Activated CD4-positive, alpha-beta memory T cell treated with anti-CD3 and anti-CD28 coated beads, Interleukin-2, amount 10 ng/mL, durations not matched to agents 7 days and 5 days (primary cell): Measurements from ENCODE around the gene PPP4R4. TPM values are rescaled to one million over a fixed set of nuclear protein-coding genes. Genes with fewer than 3 reads are reported as not detected.

Experiments used
- CTCF ChIA-PET: fragments of 350-600 bp; sonication (Branson Sonifier 250); formaldehyde crosslinking; loops from one replicate; lab custom pipeline; 2021; ENCODE audit warnings: antibody characterized with exemption, inconsistent platforms; lab: Charles Lee
- POLR2A ChIA-PET: fragments of 350-600 bp; sonication (Branson Sonifier 250); formaldehyde crosslinking; loops from one replicate; lab custom pipeline; 2021; ENCODE audit warnings: antibody characterized with exemption; lab: Charles Lee
- DNase-seq: peaks from one replicate; pipeline ENCODE4 v3.0.0-alpha.2; 2020
- H3K27ac Mint-ChIP-seq: one replicate; pipeline ENCODE4 v1.8.0; 2021; ENCODE audit warnings: mild to moderate bottlenecking, mixed read lengths
- H3K27me3 Mint-ChIP-seq: one replicate; pipeline ENCODE4 v1.8.0; 2021; ENCODE audit warnings: mixed read lengths
- H3K36me3 Mint-ChIP-seq: one replicate; pipeline ENCODE4 v1.8.0; 2021; ENCODE audit warnings: low read depth, mixed read lengths
- H3K4me1 Mint-ChIP-seq: one replicate; pipeline ENCODE4 v1.8.0; 2021; ENCODE audit warnings: mixed read lengths
- H3K4me3 Mint-ChIP-seq: one replicate; pipeline ENCODE4 v1.8.0; 2021; ENCODE audit warnings: mild to moderate bottlenecking, mixed read lengths
- H3K9me3 Mint-ChIP-seq: one replicate; pipeline ENCODE4 v1.8.0; 2021; ENCODE audit warnings: mixed read lengths
- total RNA-seq, 2 experiments: library from RNA; stranded (reverse); gene quantifications; one replicate each; pipeline ENCODE4 v1.2.3, GENCODE V29; 2021

Gene PPP4R4
- total RNA-seq: 1 to 10 TPM; 3.3 to 4.9 TPM

DNA sequence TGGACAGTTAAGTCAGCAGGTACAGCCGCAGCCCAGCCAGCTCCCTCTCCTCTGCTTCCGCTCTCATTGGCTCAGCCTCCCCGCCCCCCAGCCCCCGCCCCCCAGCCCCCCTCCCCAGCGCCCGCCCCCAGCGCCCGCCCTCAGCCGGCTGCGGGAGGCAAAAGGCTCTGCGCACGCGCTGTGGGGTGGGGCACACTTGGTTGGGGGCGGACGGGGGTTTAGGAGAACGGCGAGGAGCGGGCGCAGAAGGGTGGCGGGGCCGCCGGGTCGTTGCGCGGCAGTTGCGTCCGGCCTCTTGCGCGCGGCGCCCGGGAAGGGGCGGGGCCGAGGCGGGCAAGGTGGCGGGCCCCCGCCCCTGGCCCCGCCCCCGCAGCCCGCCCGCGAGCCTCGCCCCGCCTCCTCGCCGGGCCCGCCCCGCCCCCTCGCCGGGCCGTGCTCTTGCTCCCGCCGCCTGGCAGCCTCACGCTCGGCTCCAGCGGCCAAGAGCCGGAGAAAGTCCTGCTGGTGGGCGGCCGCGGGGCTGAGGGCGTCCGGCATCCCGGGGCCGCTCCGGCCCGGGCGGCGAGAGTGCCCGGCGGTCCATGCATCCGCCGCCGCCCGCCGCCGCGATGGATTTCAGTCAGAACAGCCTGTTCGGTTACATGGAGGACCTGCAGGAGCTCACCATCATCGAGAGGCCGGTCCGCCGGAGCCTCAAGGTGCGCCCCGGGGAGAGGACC is at the start of gene PPP4R4:
PPP4R4 (plus strand) TSS at position 438 of the 719 bp plus-strand sequence; CDS start at position 582, 144 bp downstream.
- peak within 1 kb of the TSS; percentile 77 for H3K4me3 Mint-ChIP-seq
- CTCF ChIA-PET: interaction anchor here (0.9 to 3.1 kb wide), 6 partner anchors 31 to 234 kb away, joined by 3 to 13 read pairs (median 5); no protein-coding TSS in a partner anchor
- DNase-seq: peak; percentile 92
- no peaks in the 10 kb centered on the region for H3K9me3 Mint-ChIP-seq
- POLR2A ChIA-PET: interaction anchor here (0.8 to 3.6 kb wide), 9 partner anchors 9 to 219 kb away, joined by 3 to 20 read pairs (median 7); partner anchors contain the start of genes DDX24, IFI27L1 and IFI27L2
- peaks cover 2% of the 10 kb centered on the region for H3K36me3 Mint-ChIP-seq
- peak within 1 kb of the TSS; percentile 62 for H3K27ac Mint-ChIP-seq
- H3K4me1 Mint-ChIP-seq: peaks cover 27% of the 10 kb centered on the region
- H3K27me3 Mint-ChIP-seq: peaks cover 37% of the 10 kb centered on the region

DNA sequence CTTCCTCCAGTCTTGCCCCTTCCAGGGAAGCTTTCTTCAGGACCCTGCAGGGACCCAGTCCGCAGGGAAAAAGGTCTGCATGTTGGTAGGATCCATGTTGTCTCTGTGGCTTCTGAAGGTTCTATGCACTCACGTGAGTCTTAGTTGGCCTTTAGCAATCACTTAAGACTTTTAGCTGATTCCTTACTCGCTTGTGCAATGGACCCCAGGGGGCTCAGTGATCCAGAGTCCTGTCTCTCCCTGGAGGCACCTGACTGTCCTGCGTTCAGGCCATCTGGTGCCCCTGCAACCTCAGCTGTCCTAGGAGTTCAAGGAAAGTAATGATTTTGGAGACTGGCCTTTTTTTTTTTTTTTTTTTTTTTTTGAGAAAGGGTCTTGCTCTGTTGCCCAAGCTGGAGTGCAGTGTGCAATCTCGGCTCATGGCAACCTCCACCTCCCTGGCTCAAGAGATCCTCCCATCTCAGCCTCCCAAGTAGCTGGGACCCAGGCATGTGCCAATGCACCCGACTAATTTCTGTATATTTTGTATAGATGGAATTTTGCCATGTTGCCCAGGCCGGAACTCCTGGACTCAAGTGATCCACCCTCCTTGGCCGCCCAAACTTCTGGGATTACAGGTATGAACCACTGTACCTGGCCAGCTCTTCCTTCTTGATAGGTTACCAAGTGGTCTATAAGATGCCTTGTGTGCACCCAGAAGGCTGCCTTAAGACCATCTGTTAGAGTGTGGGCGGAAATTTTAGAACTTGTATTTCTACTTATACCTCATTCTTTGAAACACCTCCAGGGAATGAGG is 49.3 kb upstream of the PPP4R4 start:
- Mint-ChIP-seq H3K27ac (no peak overlapping the region), H3K27me3 (peaks cover 5% of the 10 kb centered on the region), H3K9me3 (peaks cover 5% of the 10 kb centered on the region), H3K4me3 (no peak overlapping the region), H3K36me3 (peaks cover 3% of the 10 kb centered on the region), H3K4me1 (peaks cover 15% of the 10 kb centered on the region)
- peak; percentile 12 for DNase-seq
- ChIA-PET POLR2A (no interaction called here), CTCF (interaction anchor here (0.7 to 1.1 kb wide), 2 partner anchors 12 to 55 kb away, joined by 3 read pairs; no protein-coding TSS in a partner anchor)

GRCh38 chr14:94125659-94126418 is 48.3 kb upstream of the PPP4R4 start:
- DNase-seq: peak; percentile 11
- H3K4me3 Mint-ChIP-seq: no peak overlapping the region
- H3K4me1 Mint-ChIP-seq: peaks cover 22% of the 10 kb centered on the region
- H3K27me3 Mint-ChIP-seq: peaks cover under 1% of the 10 kb centered on the region
- H3K27ac Mint-ChIP-seq: no peak overlapping the region
- POLR2A ChIA-PET: no interaction called here
- CTCF ChIA-PET: interaction anchor here (1.1 to 1.2 kb wide), 2 partner anchors 11 to 54 kb away, joined by 3 to 5 read pairs; no protein-coding TSS in a partner anchor
- peaks cover 3% of the 10 kb centered on the region for H3K36me3 Mint-ChIP-seq
- peaks cover under 1% of the 10 kb centered on the region for H3K9me3 Mint-ChIP-seq

DNA sequence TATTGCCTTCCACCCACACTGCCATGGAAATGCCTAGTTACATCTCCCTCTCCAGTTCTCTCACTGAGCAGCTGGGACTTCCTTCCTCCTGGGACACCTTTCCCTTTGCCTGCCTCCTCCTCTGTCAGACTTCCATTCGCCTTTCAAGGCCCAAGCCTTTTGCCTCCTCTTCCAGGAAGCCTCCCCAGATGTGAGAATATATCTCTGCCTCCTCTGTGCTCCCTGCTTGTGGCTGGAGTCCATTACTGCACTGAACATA is 47.8 kb upstream of the PPP4R4 start:
- no peaks in the 10 kb centered on the region for H3K9me3 Mint-ChIP-seq
- H3K27ac Mint-ChIP-seq: no peak overlapping the region
- H3K27me3 Mint-ChIP-seq: peaks cover 5% of the 10 kb centered on the region
- DNase-seq: no peak
- peaks cover 3% of the 10 kb centered on the region for H3K36me3 Mint-ChIP-seq
- CTCF ChIA-PET: interaction anchor here (1.2 kb wide), 1 partner anchor 10 kb away, joined by 5 read pairs; no protein-coding TSS in a partner anchor
- POLR2A ChIA-PET: no interaction called here
- no peak overlapping the region for H3K4me3 Mint-ChIP-seq
- peaks cover 22% of the 10 kb centered on the region for H3K4me1 Mint-ChIP-seq

DNA sequence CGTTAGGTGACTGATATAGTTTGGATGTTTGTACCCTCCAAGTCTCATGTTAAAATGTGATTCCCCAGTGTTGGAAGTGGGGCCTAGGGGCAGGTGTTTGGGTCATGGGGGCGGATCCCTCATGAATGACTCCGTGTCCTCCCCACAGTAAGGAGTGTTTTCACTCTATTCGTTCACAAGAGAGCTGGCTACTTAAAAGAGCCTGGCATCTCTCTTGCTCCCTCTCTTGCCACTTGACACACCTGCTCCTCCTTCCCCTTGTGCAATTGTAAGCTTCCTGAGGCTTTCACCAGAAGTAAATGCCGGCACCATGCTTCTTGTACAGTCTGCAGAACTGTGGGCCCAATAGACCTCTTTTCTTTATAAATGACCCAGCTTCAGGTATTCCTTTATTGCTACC is 47.3 kb upstream of the PPP4R4 start:
- no peaks in the 10 kb centered on the region for H3K9me3 Mint-ChIP-seq
- peaks cover 3% of the 10 kb centered on the region for H3K36me3 Mint-ChIP-seq
- no peak overlapping the region for H3K4me3 Mint-ChIP-seq
- no peak for DNase-seq
- H3K4me1 Mint-ChIP-seq: peaks cover 22% of the 10 kb centered on the region
- peaks cover 5% of the 10 kb centered on the region for H3K27me3 Mint-ChIP-seq
- ChIA-PET CTCF (no interaction called here), POLR2A (no interaction called here)
- H3K27ac Mint-ChIP-seq: no peak overlapping the region

GRCh38 chr14:94127330-94127729 is 46.8 kb upstream of the PPP4R4 start:
- H3K9me3 Mint-ChIP-seq: no peaks in the 10 kb centered on the region
- peaks cover 25% of the 10 kb centered on the region for H3K4me1 Mint-ChIP-seq
- peaks cover 8% of the 10 kb centered on the region for H3K27me3 Mint-ChIP-seq
- H3K36me3 Mint-ChIP-seq: peaks cover 3% of the 10 kb centered on the region
- no peak for DNase-seq
- CTCF ChIA-PET: interaction anchor here (1.8 kb wide), 1 partner anchor 9 kb away, joined by 12 read pairs; no protein-coding TSS in a partner anchor
- H3K27ac Mint-ChIP-seq: no peak overlapping the region
- POLR2A ChIA-PET: interaction anchor here (1.0 to 3.1 kb wide), 3 partner anchors 9 to 47 kb away, joined by 3 to 44 read pairs (median 4); partner anchors contain the start of genes DDX24 and IFI27L1
- no peak overlapping the region for H3K4me3 Mint-ChIP-seq

GRCh38 chr14:94128216-94128839 is 45.8 kb upstream of the PPP4R4 start:
- POLR2A ChIA-PET: interaction anchor here (0.9 to 5.0 kb wide), 10 partner anchors 8 to 170 kb away, joined by 3 to 44 read pairs (median 4); partner anchors contain the start of genes DDX24, IFI27L1 and PPP4R4
- H3K9me3 Mint-ChIP-seq: no peaks in the 10 kb centered on the region
- H3K27me3 Mint-ChIP-seq: peaks cover 10% of the 10 kb centered on the region
- peak overlapping the region; percentile 82 for H3K27ac Mint-ChIP-seq
- CTCF ChIA-PET: interaction anchor here (1.2 to 4.9 kb wide), 7 partner anchors 8 to 358 kb away, joined by 5 to 36 read pairs (median 12); partner anchors contain the start of genes DDX24 and IFI27L1
- DNase-seq: no peak
- H3K4me1 Mint-ChIP-seq: peaks cover 25% of the 10 kb centered on the region
- H3K4me3 Mint-ChIP-seq: peak overlapping the region; percentile 93
- H3K36me3 Mint-ChIP-seq: peaks cover 3% of the 10 kb centered on the region

- H3K4me1 Mint-ChIP-seq: peaks cover 25% of the 10 kb centered on the region
- H3K4me3 Mint-ChIP-seq: peak within 1 kb of the TSS; percentile 93
- H3K27me3 Mint-ChIP-seq: peaks cover 13% of the 10 kb centered on the region
- peak within 1 kb of the TSS; percentile 82 for H3K27ac Mint-ChIP-seq
- CTCF ChIA-PET: interaction anchor here (0.6 to 4.9 kb wide), 12 partner anchors 7 to 357 kb away, joined by 3 to 36 read pairs (median 8); partner anchors contain the start of genes DDX24 and IFI27L1
- H3K36me3 Mint-ChIP-seq: peaks cover 3% of the 10 kb centered on the region
- POLR2A ChIA-PET: interaction anchor here (0.7 to 5.0 kb wide), 11 partner anchors 14 to 190 kb away, joined by 3 to 44 read pairs (median 4); partner anchors contain the start of genes DDX24, IFI27L1 and PPP4R4
- H3K9me3 Mint-ChIP-seq: no peaks in the 10 kb centered on the region
- DNase-seq: peak; percentile 81
These were observed 44.9 kb upstream of the PPP4R4 start, which contains the start of gene IFI27L2 for GRCh38 chr14:94129111-94129757. TSS of gene IFI27L2 (minus strand) at chr14:94129604. CDS start at chr14:94129564, 40 bp downstream.

GRCh38 chr14:94129758-94130414 is 44.2 kb upstream of the PPP4R4 start:
- no peaks in the 10 kb centered on the region for H3K9me3 Mint-ChIP-seq
- peaks cover 3% of the 10 kb centered on the region for H3K36me3 Mint-ChIP-seq
- CTCF ChIA-PET: interaction anchor here (0.6 to 4.9 kb wide), 12 partner anchors 12 to 356 kb away, joined by 3 to 68 read pairs (median 8); partner anchors contain the start of genes DDX24 and IFI27L1
- H3K27ac Mint-ChIP-seq: peak overlapping the region; percentile 82
- DNase-seq: peak; percentile 43
- H3K4me1 Mint-ChIP-seq: peaks cover 25% of the 10 kb centered on the region
- H3K27me3 Mint-ChIP-seq: peaks cover 13% of the 10 kb centered on the region
- peak overlapping the region; percentile 93 for H3K4me3 Mint-ChIP-seq
- POLR2A ChIA-PET: interaction anchor here (1.1 to 5.0 kb wide), 9 partner anchors 15 to 102 kb away, joined by 3 to 44 read pairs (median 6); partner anchors contain the start of genes DDX24, IFI27L1 and PPP4R4

- Mint-ChIP-seq H3K27ac (no peak overlapping the region), H3K9me3 (peaks cover 9% of the 10 kb centered on the region), H3K27me3 (peaks cover 23% of the 10 kb centered on the region), H3K36me3 (peaks cover 6% of the 10 kb centered on the region), H3K4me3 (no peak overlapping the region), H3K4me1 (peaks cover 37% of the 10 kb centered on the region)
- ChIA-PET POLR2A (interaction anchor here (1.0 to 5.0 kb wide), 2 partner anchors 48 to 51 kb away, joined by 3 to 23 read pairs; partner anchors contain the start of genes DDX24 and IFI27L1), CTCF (interaction anchor here (0.7 to 4.9 kb wide), 32 partner anchors 9 to 401 kb away, joined by 3 to 68 read pairs (median 4); partner anchors contain the start of genes DDX24, IFI27L1 and PPP4R4)
- peak; percentile 67 for DNase-seq
These were observed 41.7 kb upstream of the PPP4R4 start for GRCh38 chr14:94132285-94132887.
